HCT116 (cell line): ENCODE measurements around the gene PRPF18. TPM values are rescaled to one million over a fixed set of nuclear protein-coding genes. Genes with fewer than 3 reads are reported as not detected.

Experiments
- ATAC-seq: fragments of 200-7000 bp; cut with Tn5 transposase; 2 replicates; pipeline ENCODE4 v1.9.1; 2020; ENCODE audit warnings: mild to moderate bottlenecking, moderate library complexity
- BruUV-seq: library from RNA; stranded (reverse); fragments of 400-500 nt; replicated peaks from 2 replicates; lab custom pipeline; 2021; lab: Mats Ljungman, UMichigan
- CTCF ChIA-PET: fragments of 300-600 bp; sonication (Branson Sonifier 250); formaldehyde crosslinking; loops from one replicate; lab custom pipeline; 2021; ENCODE audit warnings: antibody characterized with exemption; lab: Charles Lee
- POLR2A ChIA-PET: fragments of 300-600, 350-600 bp; sonication (Branson Sonifier 250); formaldehyde crosslinking; loops from one replicate; lab custom pipeline; 2021; ENCODE audit warnings: antibody characterized with exemption; lab: Charles Lee
- RAD21 ChIA-PET, 2 experiments: fragments of 300-600 bp; sonication (Branson Sonifier 250); formaldehyde crosslinking; loops; one replicate each; lab custom pipeline; 2023; ENCODE audit warnings: low total read pairs in 2 of 2; ENCODE audit not compliant: uncharacterized antibody in 2 of 2, unreplicated experiment in 2 of 2, low non-redundant PET in 1 of 2; lab: Charles Lee
- DNase-seq: peaks from one replicate; pipeline ENCODE4 v3.0.0-alpha.2; 2010; ENCODE audit warnings: low read depth, low spot score
- H2AFZ ChIP-seq: fragments of 200-600 bp; shearing (Covaris generic), sonication (generic); 2 replicates; pipeline ENCODE4 v1.6.1; 2017; ENCODE audit warnings: low read depth, mixed run types, mixed read lengths, antibody characterized with exemption, low read length; ENCODE audit not compliant: poor library complexity, severe bottlenecking
- H3K27ac ChIP-seq: 2 replicates; pipeline ENCODE4 v1.5.1; 2012; ENCODE audit warnings: low read depth, low read length
- H3K27me3 ChIP-seq: fragments of 200-600 bp; sonication (generic); 2 replicates; pipeline ENCODE4 v1.6.1; 2016; ENCODE audit warnings: mixed run types, low read length, mixed read lengths; ENCODE audit not compliant: insufficient read depth
- H3K36me3 ChIP-seq, 2 experiments: fragments of 200-500 bp in 1 of 2; fragments of 200-600 bp in 1 of 2; sonication (Bioruptor generic) in 1 of 2; sonication (generic) in 1 of 2; 2 replicates each; pipeline versions ENCODE4 v1.5.1 to v1.6.1; 2014 to 2016; ENCODE audit warnings: low read length in 2 of 2, inconsistent platforms in 1 of 2, mixed read lengths in 1 of 2, mixed run types in 1 of 2; ENCODE audit not compliant: insufficient read depth in 2 of 2, control insufficient read depth in 1 of 2
- H3K4me1 ChIP-seq, 2 experiments: fragments of 200-600 bp in 1 of 2; sonication (generic) in 1 of 2; 2 replicates each; pipeline versions ENCODE4 v1.5.1 to v1.6.1; 2012 to 2017; ENCODE audit warnings: low read length in 2 of 2, inconsistent platforms in 1 of 2, mild to moderate bottlenecking in 1 of 2, mixed read lengths in 1 of 2, mixed run types in 1 of 2, moderate library complexity in 1 of 2; ENCODE audit not compliant: insufficient read depth in 2 of 2, control insufficient read depth in 1 of 2
- H3K4me2 ChIP-seq: fragments of 200-600 bp; sonication (generic); 2 replicates; pipeline ENCODE4 v1.6.1; 2017; ENCODE audit warnings: mixed run types, low read length, mixed read lengths
- H3K4me3 ChIP-seq, 2 experiments: fragments of 200-600 bp in 1 of 2; sonication (generic) in 1 of 2; replicated peaks in 1 of 2; 2 replicates each; pipeline ENCODE4 v1.5.1; 2011 to 2016; ENCODE audit warnings: low read length in 2 of 2, control low read depth in 1 of 2, low read depth in 1 of 2, mild to moderate bottlenecking in 1 of 2, mixed read lengths in 1 of 2, mixed run types in 1 of 2
- H3K79me2 ChIP-seq: fragments of 200-600 bp; sonication (generic); 2 replicates; pipeline ENCODE4 v1.6.1; 2017; ENCODE audit warnings: mild to moderate bottlenecking, mixed run types, low read length, moderate library complexity, mixed read lengths; ENCODE audit not compliant: insufficient read depth
- H3K9ac ChIP-seq: fragments of 200-600 bp; sonication (generic); 2 replicates; pipeline ENCODE4 v1.6.1; 2016; ENCODE audit warnings: low read length, mixed read lengths
- H3K9me2 ChIP-seq: fragments of 200-600 bp; sonication (generic), shearing (Covaris generic); 2 replicates; pipeline ENCODE4 v1.6.1; 2017; ENCODE audit warnings: mixed run types, mild to moderate bottlenecking, moderate library complexity; ENCODE audit not compliant: insufficient read depth
- H3K9me3 ChIP-seq, 2 experiments: fragments of 200-500 bp in 1 of 2; fragments of 200-600 bp in 1 of 2; sonication (Bioruptor generic) in 1 of 2; sonication (generic) in 1 of 2; 2 replicates each; pipeline ENCODE4 v1.6.1; 2014 to 2017; ENCODE audit warnings: low read length in 2 of 2, mixed read lengths in 2 of 2, inconsistent platforms in 1 of 2, low read depth in 1 of 2, mild to moderate bottlenecking in 1 of 2, mixed run types in 1 of 2, moderate library complexity in 1 of 2; ENCODE audit not compliant: control insufficient read depth in 1 of 2, insufficient read depth in 1 of 2
- H4K20me1 ChIP-seq: fragments of 200-600 bp; sonication (generic), shearing (Covaris generic); 2 replicates; pipeline ENCODE4 v1.6.1; 2017; ENCODE audit warnings: mixed run types, mild to moderate bottlenecking, moderate library complexity; ENCODE audit not compliant: insufficient read depth
- CEBPB ChIP-seq: IDR thresholded peaks from 2 replicates; pipeline ENCODE4 v1.6.1; 2012; ENCODE audit warnings: low read depth
- ELF1 ChIP-seq: IDR thresholded peaks from 2 replicates; pipeline ENCODE4 v1.6.1; 2012; ENCODE audit warnings: low read depth, borderline replicate concordance
- EZH2 ChIP-seq: fragments of 200-600 bp; sonication (generic); IDR thresholded peaks from 2 replicates; pipeline ENCODE4 v1.6.1; 2017; ENCODE audit warnings: antibody characterized with exemption, mixed run types
- FOSL1 ChIP-seq: IDR thresholded peaks from 2 replicates; pipeline ENCODE4 v1.6.1; 2012; ENCODE audit warnings: low read depth
- JUND ChIP-seq: IDR thresholded peaks from 2 replicates; pipeline ENCODE4 v1.6.1; 2012
- POLR2A ChIP-seq: IDR thresholded peaks from 2 replicates; pipeline ENCODE4 v1.7.0; 2011; ENCODE audit warnings: borderline replicate concordance; ENCODE audit not compliant: insufficient read depth, insufficient read length; ENCODE audit errors: extremely low read depth
- SIN3A ChIP-seq: IDR thresholded peaks from 2 replicates; pipeline ENCODE4 v1.6.1; 2012; ENCODE audit warnings: low read depth
- SRF ChIP-seq: IDR thresholded peaks from 2 replicates; pipeline ENCODE4 v1.6.1; 2012; ENCODE audit warnings: low read depth
- TCF7L2 ChIP-seq: IDR thresholded peaks from 2 replicates; pipeline ENCODE4 v1.7.0; 2011; ENCODE audit warnings: borderline replicate concordance, inconsistent platforms; ENCODE audit not compliant: insufficient read depth, insufficient read length; ENCODE audit errors: extremely low read depth
- YY1 ChIP-seq: IDR thresholded peaks from 2 replicates; pipeline ENCODE4 v1.6.1; 2011; ENCODE audit warnings: low read length, low read depth, moderate library complexity, mild to moderate bottlenecking; ENCODE audit not compliant: insufficient replicate concordance; ENCODE audit errors: extremely low read depth
- intact Hi-C: fragments of 100-400 bp; cut with micrococcal nuclease; formaldehyde crosslinking; loops from 2 replicates; pipeline ENCODE4 v1.10.0; 2022
- total RNA-seq: library from RNA; stranded (reverse); gene quantifications from one replicate; pipeline ENCODE4 v1.2.1, GENCODE V29; 2021; ENCODE audit not compliant: unreplicated experiment

PRPF18 gene
- total RNA-seq, 1 experiment from 2014 or later = 16.2 TPM

- H3K9me3 ChIP-seq = no peaks in the 10 kb centered on the region
- H3K4me1 ChIP-seq = no peaks in the 10 kb centered on the region
- POLR2A ChIA-PET = no interaction called here
- H3K79me2 ChIP-seq = no peaks in the 10 kb centered on the region
- TF ChIP-seq FOSL1 = no peak
- TF ChIP-seq TCF7L2 = no peak
- TF ChIP-seq EZH2 = no peak
- no peak for TF ChIP-seq SIN3A
- no peak for TF ChIP-seq CEBPB
- TF ChIP-seq ELF1 = no peak
- TF ChIP-seq SRF = no peak
- TF ChIP-seq POLR2A = no peak
- no peak overlapping the region for H2AFZ ChIP-seq
- CTCF ChIA-PET = no interaction called here
- H4K20me1 ChIP-seq = no peaks in the 10 kb centered on the region
- BruUV-seq = no TSS peak
- ATAC-seq = no peak
- H3K27ac ChIP-seq = no peak overlapping the region
- no peak overlapping the region for H3K4me3 ChIP-seq
- no peaks in the 10 kb centered on the region for H3K27me3 ChIP-seq
- H3K4me2 ChIP-seq = no peak overlapping the region
- H3K9me2 ChIP-seq = no peaks in the 10 kb centered on the region
- H3K36me3 ChIP-seq = no peaks in the 10 kb centered on the region
- DNase-seq = no peak
- RAD21 ChIA-PET = no interaction called here
- H3K9ac ChIP-seq = no peak overlapping the region
- intact Hi-C loops = no loop called here
These were observed 68.1 kb downstream of the PRPF18 start for GRCh38 chr10:13654846-13655245.

GRCh38 chr10:13656337-13657100 is 69.8 kb downstream of the PRPF18 start:
- Histone ChIP-seq H3K9ac (no peak overlapping the region), H3K4me1 (no peaks in the 10 kb centered on the region)
- ChIA-PET RAD21 (no interaction called here), POLR2A (no interaction called here)
- DNase-seq (no peak), ATAC-seq (no peak)
- TF ChIP-seq EZH2 (no peak), POLR2A (no peak), ELF1 (no peak), TCF7L2 (no peak), YY1 (no peak), JUND (no peak)
- TF ChIP-seq, all 23 proteins: peak for 0
- CTCF ChIA-PET = interaction anchor here (1.1 kb wide), 1 partner anchor 284 kb away, joined by 3 read pairs; no protein-coding TSS in a partner anchor
- Histone ChIP-seq H3K4me2 (no peak overlapping the region), H2AFZ (no peak overlapping the region), H3K79me2 (no peaks in the 10 kb centered on the region), H3K36me3 (no peaks in the 10 kb centered on the region), H3K27ac (no peak overlapping the region), H3K4me3 (no peak overlapping the region), H3K9me2 (no peaks in the 10 kb centered on the region), H3K9me3 (no peaks in the 10 kb centered on the region), H3K27me3 (no peaks in the 10 kb centered on the region), H4K20me1 (no peaks in the 10 kb centered on the region)
- intact Hi-C loops = no loop called here
- no TSS peak for BruUV-seq
